HepG2 (cell line): ENCODE measurements around the gene PGK2. TPM values are rescaled to one million over a fixed set of nuclear protein-coding genes. Genes with fewer than 3 reads are reported as not detected.

Experiments used
- BORCS8-MEF2B ChIP-seq: sonication (generic); formaldehyde crosslinking; IDR thresholded peaks from 2 replicates; pipeline ENCODE4 v1.8.0; 2022; ENCODE audit warnings: mild to moderate bottlenecking, missing genetic modification reagents
- BRCA1 ChIP-seq: sonication (generic); formaldehyde crosslinking; IDR thresholded peaks from 2 replicates; pipeline ENCODE4 v1.4.0; 2020; ENCODE audit warnings: missing genetic modification reagents
- DMTF1 ChIP-seq: sonication (generic); formaldehyde crosslinking; IDR thresholded peaks from 2 replicates; pipeline ENCODE4 v1.4.0; 2020; ENCODE audit warnings: mild to moderate bottlenecking, missing genetic modification reagents
- MLLT10 ChIP-seq: sonication (generic); formaldehyde crosslinking; IDR thresholded peaks from 2 replicates; pipeline ENCODE4 v1.4.0; 2020; ENCODE audit warnings: missing genetic modification reagents
- PRDM4 ChIP-seq: sonication (generic); formaldehyde crosslinking; IDR thresholded peaks from 2 replicates; pipeline ENCODE4 v1.9.0; 2021; ENCODE audit warnings: missing genetic modification reagents, borderline replicate concordance
- RFXANK ChIP-seq: IDR thresholded peaks from 2 replicates; pipeline ENCODE4 v1.6.1; 2016
- TCF7 ChIP-seq: sonication (generic); IDR thresholded peaks from 2 replicates; pipeline ENCODE4 v1.6.1; 2016; ENCODE audit warnings: antibody characterized with exemption, low read depth
- TGIF2 ChIP-seq: IDR thresholded peaks from 2 replicates; pipeline ENCODE4 v1.6.1; 2016; ENCODE audit warnings: control low read depth, missing compliant biosample characterization
- ZBTB1 ChIP-seq: sonication (generic); formaldehyde crosslinking; IDR thresholded peaks from 2 replicates; pipeline ENCODE4 v1.4.0; 2020; ENCODE audit warnings: missing genetic modification reagents, borderline replicate concordance
- ZKSCAN1 ChIP-seq: fragments of 150-350 bp; IDR thresholded peaks from 2 replicates; pipeline ENCODE4 v1.6.1; 2014; ENCODE audit warnings: low read length
- ZNF160 ChIP-seq: sonication (generic); formaldehyde crosslinking; IDR thresholded peaks from 2 replicates; pipeline ENCODE4 v1.8.0; 2022; ENCODE audit warnings: mild to moderate bottlenecking, inconsistent platforms, missing genetic modification reagents
- ZNF3 ChIP-seq: IDR thresholded peaks from 2 replicates; pipeline ENCODE4 v1.7.0; 2017; ENCODE audit warnings: inconsistent platforms
- ZNF34 ChIP-seq: sonication (generic); formaldehyde crosslinking; IDR thresholded peaks from 2 replicates; pipeline ENCODE4 v1.4.0; 2020; ENCODE audit warnings: mild to moderate bottlenecking, missing genetic modification reagents, borderline replicate concordance
- ZNF407 ChIP-seq: sonication (generic); formaldehyde crosslinking; IDR thresholded peaks from one replicate; pipeline ENCODE4 v1.5.1; 2020; ENCODE audit warnings: mild to moderate bottlenecking, missing genetic modification reagents; ENCODE audit errors: not compliant biosample characterization
- ZNF83 ChIP-seq: sonication (generic); formaldehyde crosslinking; IDR thresholded peaks from 2 replicates; pipeline ENCODE4 v1.4.0; 2020; ENCODE audit warnings: missing genetic modification reagents, mild to moderate bottlenecking, borderline replicate concordance
- polyA plus RNA-seq, 8 experiments: library from polyadenylated mRNA; depleted of rRNA in 3 of 8; stranded (reverse) in 7 of 8; unstranded in 1 of 8; fragments of >200 nt; fragmentation: Illumina TruSeq in 4 of 8; extraction: Trizol in 4 of 8; gene quantifications; 2 replicates each; pipeline versions ENCODE4 v1.2.1 to v1.2.3, GENCODE V29; 2011 to 2016; ENCODE audit warnings: low read depth in 4 of 8, missing spikeins in 1 of 8, mixed read lengths in 1 of 8; ENCODE audit not compliant: insufficient read depth in 1 of 8
- total RNA-seq, 5 experiments: library from RNA; depleted of rRNA; stranded (reverse); fragments of >200 nt; fragmentation: Illumina TruSeq; extraction: Trizol; gene quantifications; 2 replicates each; pipeline ENCODE4 v1.2.3, GENCODE V29; 2016; ENCODE audit warnings: low read depth in 1 of 5
- TF ChIP-seq, protein P1 (sequence below): sonication (generic); formaldehyde crosslinking; IDR thresholded peaks from 2 replicates; pipeline ENCODE4 v1.4.0; 2020; ENCODE audit warnings: missing genetic modification reagents
- TF ChIP-seq, protein P2 (sequence below): fragments of 450-650 bp; IDR thresholded peaks from 2 replicates; pipeline ENCODE4 v1.6.1; 2017

PGK2 gene
- total and polyA plus RNA-seq, 2 of the 13 experiments (the other 11 are each of a cell fraction or from before 2014, with no cell fraction given) = not detected

DNA sequence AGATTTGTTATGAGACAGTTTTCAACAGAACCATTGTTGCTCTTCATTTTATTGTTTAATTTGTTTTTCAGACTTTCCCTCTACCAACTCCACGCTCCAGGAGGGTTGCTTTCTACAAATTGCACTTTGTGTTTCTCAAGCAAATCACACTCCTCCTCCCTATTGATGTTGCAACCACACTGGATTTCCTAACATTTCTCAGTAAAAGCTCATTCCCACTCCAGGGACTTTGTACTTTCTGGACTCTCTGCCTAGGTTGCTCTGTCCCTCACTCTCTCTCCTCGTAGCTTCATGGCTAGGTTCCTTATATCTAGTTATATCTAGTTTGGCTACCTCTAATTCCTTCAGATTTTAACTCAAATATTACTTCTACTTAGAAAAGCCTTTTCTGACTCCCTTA lies 20.3 kb downstream of the PGK2 start (continued):
- TF ChIP-seq ZNF407 (no peak), ZNF83 (CRISPR knock-in tag) (no peak), BRCA1 (CRISPR knock-in tag) (no peak), DMTF1 (CRISPR knock-in tag) (no peak), ZNF160 (no peak), BORCS8-MEF2B (CRISPR knock-in tag) (no peak), ZNF3 (CRISPR knock-in tag) (no peak), ZKSCAN1 (no peak), MLLT10 (no peak), ZBTB1 (CRISPR knock-in tag) (no peak), TGIF2 (0 out of 2 replicates have a peak, but pooled peaks have one; percentile 35), TCF7 (peak; percentile 56), RFXANK (CRISPR knock-in tag) (no peak), PRDM4 (CRISPR knock-in tag) (no peak), ZNF34 (CRISPR knock-in tag) (no peak)
- TF ChIP-seq, protein P1, sequence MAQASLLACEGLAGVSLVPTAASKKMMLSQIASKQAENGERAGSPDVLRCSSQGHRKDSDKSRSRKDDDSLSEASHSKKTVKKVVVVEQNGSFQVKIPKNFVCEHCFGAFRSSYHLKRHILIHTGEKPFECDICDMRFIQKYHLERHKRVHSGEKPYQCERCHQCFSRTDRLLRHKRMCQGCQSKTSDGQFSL = no peak
- TF ChIP-seq, protein P2, sequence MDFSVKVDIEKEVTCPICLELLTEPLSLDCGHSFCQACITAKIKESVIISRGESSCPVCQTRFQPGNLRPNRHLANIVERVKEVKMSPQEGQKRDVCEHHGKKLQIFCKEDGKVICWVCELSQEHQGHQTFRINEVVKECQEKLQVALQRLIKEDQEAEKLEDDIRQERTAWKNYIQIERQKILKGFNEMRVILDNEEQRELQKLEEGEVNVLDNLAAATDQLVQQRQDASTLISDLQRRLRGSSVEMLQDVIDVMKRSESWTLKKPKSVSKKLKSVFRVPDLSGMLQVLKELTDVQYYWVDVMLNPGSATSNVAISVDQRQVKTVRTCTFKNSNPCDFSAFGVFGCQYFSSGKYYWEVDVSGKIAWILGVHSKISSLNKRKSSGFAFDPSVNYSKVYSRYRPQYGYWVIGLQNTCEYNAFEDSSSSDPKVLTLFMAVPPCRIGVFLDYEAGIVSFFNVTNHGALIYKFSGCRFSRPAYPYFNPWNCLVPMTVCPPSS = no peak
